ENCODE measurements around the gene FUCA1.
"Not testable (repeated sequence)": the region's sequence is repeated elsewhere in the genome, so short reads cannot be mapped to it uniquely, and the experiment has no call there.

FUCA1 gene

GRCh38 chr1:23895082-23895481 is 27.0 kb upstream of the FUCA1 start:
- DNase-seq: no peak

- DNase-seq: no peak
These were observed 21.0 kb upstream of the FUCA1 start for GRCh38 chr1:23889074-23889473.

GRCh38 chr1:23885222-23885621 is 17.1 kb upstream of the FUCA1 start:
- no peak for DNase-seq

- DNase-seq: no peak
These were observed 14.7 kb upstream of the FUCA1 start for GRCh38 chr1:23882746-23883145.

GRCh38 chr1:23879809-23880208 is 11.7 kb upstream of the FUCA1 start:
- DNase-seq: no peak

GRCh38 chr1:23878668-23879067 is 10.6 kb upstream of the FUCA1 start:
- no peak for DNase-seq

- DNase-seq: no peak
These were observed 7.3 kb upstream of the FUCA1 start for GRCh38 chr1:23875382-23875781.

- no peak for DNase-seq
These were observed 4.3 kb upstream of the FUCA1 start for GRCh38 chr1:23872421-23872820.

- no peak for DNase-seq
These were observed 961 bp upstream of the FUCA1 start for GRCh38 chr1:23869051-23869450.

GRCh38 chr1:23868557-23869016 is 497 bp upstream of the FUCA1 start:
- no peak for DNase-seq

- no peak for DNase-seq
These were observed 572 bp downstream of the FUCA1 start for GRCh38 chr1:23867542-23867894.

- no peak for DNase-seq
These were observed 2.6 kb downstream of the FUCA1 start for GRCh38 chr1:23865543-23865930.

- DNase-seq: no peak
These were observed 3.1 kb downstream of the FUCA1 start for GRCh38 chr1:23864801-23865542.

- DNase-seq: no peak
These were observed 5.5 kb downstream of the FUCA1 start for GRCh38 chr1:23862640-23863039.

- DNase-seq: no peak
These were observed 13.5 kb downstream of the FUCA1 start for GRCh38 chr1:23854568-23854967.

GRCh38 chr1:23853124-23853523 is 15.0 kb downstream of the FUCA1 start:
- DNase-seq: not testable (repeated sequence)

- not testable (repeated sequence) for DNase-seq
These were observed 16.7 kb downstream of the FUCA1 start for GRCh38 chr1:23851406-23851805.

- DNase-seq: no peak
These were observed 19.1 kb downstream of the FUCA1 start for GRCh38 chr1:23848673-23849616.

GRCh38 chr1:23847482-23848095 is 20.5 kb downstream of the FUCA1 start:
- DNase-seq: not testable (repeated sequence)

GRCh38 chr1:23845163-23845562 is 22.9 kb downstream of the FUCA1 start:
- no peak for DNase-seq

- DNase-seq: no peak
These were observed 24.4 kb downstream of the FUCA1 start for GRCh38 chr1:23843644-23844043.

- peak; percentile 60 for DNase-seq
These were observed 29.7 kb downstream of the FUCA1 start for GRCh38 chr1:23838401-23838866.

- DNase-seq: no peak
These were observed 30.2 kb downstream of the FUCA1 start for GRCh38 chr1:23837908-23838307.
